B cell (primary cell): ENCODE results near the gene TEX35. TPM values are rescaled to one million over a fixed set of nuclear protein-coding genes. Genes with fewer than 3 reads are reported as not detected.
A peak's percentile ranks its signal among the peaks of the same experiment; 100 is the strongest.

ENCODE experiments used
- ATAC-seq: fragments of 200-7000 bp; cut with Tn5 transposase; one replicate; pipeline ENCODE4 v1.10.0; 2021; ENCODE audit warnings: low read depth, mild to moderate bottlenecking, moderate number of reproducible peaks, moderate library complexity
- CTCF ChIA-PET: fragments of 350-600 bp; sonication (Branson Sonifier 250); formaldehyde crosslinking; loops from one replicate; lab custom pipeline; 2021; ENCODE audit warnings: antibody characterized with exemption, inconsistent platforms; lab: Charles Lee
- POLR2A ChIA-PET: fragments of 350-600 bp; sonication (Branson Sonifier 250); formaldehyde crosslinking; loops from one replicate; lab custom pipeline; 2021; ENCODE audit warnings: antibody characterized with exemption; lab: Charles Lee
- DNase-seq: peaks from one replicate; pipeline ENCODE4 v3.0.0; 2013
- H2AFZ ChIP-seq: 2 replicates; pipeline ENCODE4 v1.6.1; 2012; ENCODE audit warnings: mild to moderate bottlenecking, low read depth, low read length; ENCODE audit not compliant: insufficient read depth, poor library complexity, severe bottlenecking
- H3K27ac ChIP-seq, 2 donors: 1 replicate in 1 of 2; 2 replicates in 1 of 2; pipeline ENCODE4 v1.5.1; 2012 to 2013; ENCODE audit warnings: low read length in 2 of 2, mild to moderate bottlenecking in 2 of 2, moderate library complexity in 1 of 2
- H3K27me3 ChIP-seq, 4 experiments: fragments of 200-600 bp in 1 of 4; sonication (generic) in 1 of 4; replicated peaks in 1 of 4; 1 replicate in 2 of 4; 2 replicates in 2 of 4; pipeline versions ENCODE4 v1.6.1 to v1.7.0; 2013 to 2016; ENCODE audit warnings: low read length in 3 of 4, mild to moderate bottlenecking in 2 of 4, mixed read lengths in 1 of 4, moderate library complexity in 1 of 4; ENCODE audit not compliant: insufficient read depth in 4 of 4, control insufficient read depth in 3 of 4; ENCODE audit errors: control extremely low read depth in 1 of 4
- H3K36me3 ChIP-seq, 2 experiments: replicated peaks in 1 of 2; 1 replicate in 1 of 2; 2 replicates in 1 of 2; pipeline versions ENCODE4 v1.6.1 to v1.7.1; 2013; ENCODE audit warnings: low read length in 1 of 2; ENCODE audit not compliant: insufficient read depth in 2 of 2, control insufficient read depth in 1 of 2; ENCODE audit errors: control extremely low read depth in 1 of 2, extremely low read depth in 1 of 2
- H3K4me1 ChIP-seq, 2 donors: fragments of 200-600 bp in 1 of 2; sonication (generic) in 1 of 2; 1 replicate in 1 of 2; 2 replicates in 1 of 2; pipeline versions ENCODE4 v1.5.1 to v1.6.1; 2013 to 2017; ENCODE audit warnings: low read length in 2 of 2; ENCODE audit not compliant: control insufficient read depth in 2 of 2, insufficient read depth in 2 of 2
- H3K4me2 ChIP-seq: replicated peaks from 2 replicates; pipeline ENCODE3; 2012; ENCODE audit warnings: mild to moderate bottlenecking, low read depth, low read length; ENCODE audit not compliant: poor library complexity, severe bottlenecking
- H3K4me3 ChIP-seq, 5 experiments: fragments of 200-600 bp in 1 of 5; sonication (generic) in 1 of 5; 1 replicate in 3 of 5; 2 replicates in 2 of 5; pipeline versions ENCODE4 v1.5.1 to v1.7.0; 2011 to 2016; ENCODE audit warnings: low read length in 4 of 5, mild to moderate bottlenecking in 4 of 5, low read depth in 2 of 5, control low read depth in 1 of 5, moderate library complexity in 1 of 5; ENCODE audit not compliant: insufficient read depth in 1 of 5; ENCODE audit errors: control extremely low read depth in 1 of 5, extremely low read depth in 1 of 5
- H3K79me2 ChIP-seq: fragments of 200-600 bp; sonication (generic); one replicate; pipeline ENCODE4 v1.6.0; 2016; ENCODE audit warnings: low read length; ENCODE audit not compliant: control insufficient read depth, insufficient read depth
- H3K9ac ChIP-seq: fragments of 200-600 bp; sonication (generic); 2 replicates; pipeline ENCODE4 v1.6.1; 2017; ENCODE audit warnings: mild to moderate bottlenecking, low read length, moderate library complexity
- H3K9me3 ChIP-seq, 3 donors: one replicate each; pipeline versions ENCODE4 v1.6.1 to v1.7.1; 2013; ENCODE audit warnings: low read length in 2 of 3; ENCODE audit not compliant: control insufficient read depth in 2 of 3, insufficient read depth in 1 of 3; ENCODE audit errors: control extremely low read depth in 1 of 3
- H4K20me1 ChIP-seq: 2 replicates; pipeline ENCODE4 v1.6.0; 2012; ENCODE audit warnings: mild to moderate bottlenecking, low read length; ENCODE audit not compliant: insufficient read depth, control insufficient read depth, poor library complexity, severe bottlenecking
- H3K27ac Mint-ChIP-seq: one replicate; pipeline ENCODE4 v1.8.0; 2021; ENCODE audit warnings: mixed read lengths
- H3K27me3 Mint-ChIP-seq: one replicate; pipeline ENCODE4 v1.8.0; 2021; ENCODE audit warnings: mixed read lengths
- H3K4me1 Mint-ChIP-seq: one replicate; pipeline ENCODE4 v1.8.0; 2021; ENCODE audit warnings: mixed read lengths
- H3K4me3 Mint-ChIP-seq: one replicate; pipeline ENCODE4 v1.8.0; 2021; ENCODE audit warnings: mixed read lengths
- H3K9me3 Mint-ChIP-seq: one replicate; pipeline ENCODE4 v1.8.0; 2022; ENCODE audit warnings: mixed read lengths; ENCODE audit not compliant: insufficient read depth
- CTCF ChIP-seq: fragments of 200-600 bp; IDR thresholded peaks from one replicate; pipeline ENCODE4 v1.8.0; 2022; ENCODE audit warnings: antibody characterized with exemption, mild to moderate bottlenecking
- EZH2 ChIP-seq: IDR thresholded peaks from 2 replicates; pipeline ENCODE4 v1.6.1; 2012; ENCODE audit warnings: borderline replicate concordance, low read depth, mild to moderate bottlenecking, moderate library complexity, low read length; ENCODE audit not compliant: insufficient read depth, poor library complexity, severe bottlenecking
- WGBS: methylation state at CpG from one replicate; pipeline ENCODE4 v1.1.5; 2013; ENCODE audit warnings: missing lambda C conversion rate; ENCODE audit not compliant: insufficient coverage; 5-methylcytosine and 5-hydroxymethylcytosine counted together
- intact Hi-C: fragments of 100-400 bp; cut with micrococcal nuclease; formaldehyde crosslinking; loops from one replicate; pipeline ENCODE4 v1.10.0; 2022
- polyA plus RNA-seq: library from polyadenylated mRNA; depleted of rRNA; stranded (reverse); fragments of >200 nt; gene quantifications from 2 replicates; pipeline ENCODE4 v1.2.3, GENCODE V29; 2012
- total RNA-seq, 2 donors: library from RNA; stranded (reverse); fragments of 120-200 nt in 1 of 2; gene quantifications; 1 replicate in 1 of 2; 2 replicates in 1 of 2; pipeline versions ENCODE4 v1.2.3 to v1.2.4, GENCODE V29; 2013 to 2022

TEX35 gene
- total and polyA plus RNA-seq, 2 donors (not counting 1 experiment from before 2014, with no cell fraction given): 0.09 TPM; not detected in 1

GRCh38 chr1:178543290-178543607 lies 30.3 kb downstream of the TEX35 start:
- peak overlapping the region; percentile 81 for H3K9ac ChIP-seq
- H3K4me1 Mint-ChIP-seq: peaks cover 54% of the 10 kb centered on the region
- no peaks in the 10 kb centered on the region for H3K9me3 ChIP-seq
- H3K4me2 ChIP-seq: peak overlapping the region; percentile 92
- no peaks in the 10 kb centered on the region for H3K27me3 Mint-ChIP-seq
- intact Hi-C loops: loop anchor here (1.0 to 5.0 kb wide), 6 partner anchors 38 to 354 kb away; partner anchors contain the start of gene RALGPS2
- ATAC-seq (peak; percentile 41), DNase-seq (no peak)
- peaks cover 41 to 46% of the 10 kb centered on the region in 2 donors for H3K4me1 ChIP-seq
- H3K36me3 ChIP-seq: peaks cover 9 to 33% of the 10 kb centered on the region in 2 experiments
- H2AFZ ChIP-seq: peak overlapping the region; percentile 93
- H3K4me3 Mint-ChIP-seq: peak overlapping the region; percentile 99
- H3K27me3 ChIP-seq: no peaks in the 10 kb centered on the region
- POLR2A ChIA-PET: interaction anchor here (0.5 to 2.6 kb wide), 24 partner anchors 11 to 459 kb away, joined by 3 to 33 read pairs (median 4); partner anchors contain the start of gene RALGPS2
- TF ChIP-seq CTCF (no peak), EZH2 (no peak)
- H3K79me2 ChIP-seq: peaks cover 61% of the 10 kb centered on the region
- 4% methylated on average over 9 of the region's 10 CpGs for WGBS
- CTCF ChIA-PET: interaction anchor here (0.8 to 18.9 kb wide), 82 partner anchors 10 to 827 kb away, joined by 3 to 594 read pairs (median 6); partner anchors contain the start of gene RALGPS2
- no peaks in the 10 kb centered on the region for H4K20me1 ChIP-seq
- no peaks in the 10 kb centered on the region for H3K9me3 Mint-ChIP-seq
- peak overlapping the region; percentile 66 to 90 (median 86) for H3K4me3 ChIP-seq
- H3K27ac Mint-ChIP-seq: peak overlapping the region; percentile 98
- H3K27ac ChIP-seq: peak overlapping the region; percentile 52 to 71

- peaks cover 9 to 46% of the 10 kb centered on the region in 2 experiments for H3K36me3 ChIP-seq
- H3K4me1 ChIP-seq: peaks cover 42 to 46% of the 10 kb centered on the region in 2 donors
- H3K9me3 ChIP-seq: no peaks in the 10 kb centered on the region
- H3K4me2 ChIP-seq: peak overlapping the region; percentile 92
- Mint-ChIP-seq H3K4me1 (peaks cover 62% of the 10 kb centered on the region), H3K27ac (peak overlapping the region; percentile 98), H3K9me3 (no peaks in the 10 kb centered on the region), H3K27me3 (no peaks in the 10 kb centered on the region), H3K4me3 (peak overlapping the region; percentile 87)
- DNase-seq: no peak
- ChIA-PET POLR2A (interaction anchor here (1.1 to 3.5 kb wide), 3 partner anchors 37 to 181 kb away, joined by 4 to 20 read pairs (median 12); partner anchors contain the start of gene RALGPS2), CTCF (interaction anchor here (1.0 to 18.9 kb wide), 15 partner anchors 28 to 458 kb away, joined by 3 to 594 read pairs (median 22); partner anchors contain the start of gene RALGPS2)
- peak overlapping the region; percentile 40 for H2AFZ ChIP-seq
- H3K79me2 ChIP-seq: peaks cover 68% of the 10 kb centered on the region
- TF ChIP-seq EZH2: no peak
- no peak for TF ChIP-seq CTCF
- H4K20me1 ChIP-seq: no peaks in the 10 kb centered on the region
- H3K27ac ChIP-seq: peak overlapping the region; percentile 46 to 71
- H3K4me3 ChIP-seq: peak overlapping the region in 4 of 5 experiments; percentile 26 to 90 (median 85)
- no peaks in the 10 kb centered on the region for H3K27me3 ChIP-seq
- peak overlapping the region; percentile 81 for H3K9ac ChIP-seq
- ATAC-seq: no peak
- intact Hi-C loops: loop anchor here (2.0 to 5.0 kb wide), 3 partner anchors 24 to 353 kb away; no protein-coding TSS in a partner anchor
- 75% methylated on average over 4 of the region's 9 CpGs for WGBS
These were observed 31.6 kb downstream of the TEX35 start for GRCh38 chr1:178544531-178544930.
